NCI-H345 treated with DMSO at 0.1 percent for 48 hours (cell line): ENCODE measurements around the gene IQCE.
"Not testable (repeated sequence)": the region's sequence is repeated elsewhere in the genome, so short reads cannot be mapped to it uniquely, and the experiment has no call there.

Experiments
- DNase-seq: peaks from one replicate; lab custom pipeline; 2025; ENCODE audit not compliant: unreplicated experiment; lab: John Stamatoyannopoulos, UW

Gene IQCE

GRCh38 chr7:2575733-2576340, 17.1 kb downstream of the IQCE start:
- no peak for DNase-seq

GRCh38 chr7:2576742-2577491, 18.1 kb downstream of the IQCE start:
- DNase-seq: no peak

GRCh38 chr7:2577914-2578680, 19.3 kb downstream of the IQCE start:
- DNase-seq: no peak

GRCh38 chr7:2580636-2581035, 21.9 kb downstream of the IQCE start:
- no peak for DNase-seq

- DNase-seq: no peak
Measured at GRCh38 chr7:2582006-2582735, 23.4 kb downstream of the IQCE start.

GRCh38 chr7:2583798-2584580, 25.2 kb downstream of the IQCE start:
- DNase-seq: no peak

GRCh38 chr7:2585446-2585845, 26.7 kb downstream of the IQCE start:
- no peak for DNase-seq

- no peak for DNase-seq
Measured at GRCh38 chr7:2586326-2587020, 27.7 kb downstream of the IQCE start.

GRCh38 chr7:2587134-2587533, 28.4 kb downstream of the IQCE start:
- DNase-seq: no peak

- no peak for DNase-seq
Measured at GRCh38 chr7:2587778-2588177, 29.0 kb downstream of the IQCE start.

GRCh38 chr7:2589341-2589740, 30.6 kb downstream of the IQCE start:
- no peak for DNase-seq

GRCh38 chr7:2589941-2590340, 31.2 kb downstream of the IQCE start:
- DNase-seq: not testable (repeated sequence)

GRCh38 chr7:2592375-2592865, 33.6 kb downstream of the IQCE start:
- DNase-seq: no peak

- no peak for DNase-seq
Measured at GRCh38 chr7:2593036-2593727, 34.4 kb downstream of the IQCE start.

GRCh38 chr7:2594599-2594998, 35.8 kb downstream of the IQCE start:
- no peak for DNase-seq

GRCh38 chr7:2595258-2595860, 36.6 kb downstream of the IQCE start:
- no peak for DNase-seq

- DNase-seq: no peak
Measured at GRCh38 chr7:2596464-2597272, 37.9 kb downstream of the IQCE start.

GRCh38 chr7:2597273-2597640, 38.5 kb downstream of the IQCE start:
- no peak for DNase-seq
